SHP77 (cell line): ENCODE measurements around the gene PMEPA1.
"Not testable (repeated sequence)": the region's sequence is repeated elsewhere in the genome, so short reads cannot be mapped to it uniquely, and the experiment has no call there.

Experiments used
- DNase-seq, 2 experiments: peaks; one replicate each; lab custom pipeline; 2025; lab: John Stamatoyannopoulos, UW

The PMEPA1 gene

DNA sequence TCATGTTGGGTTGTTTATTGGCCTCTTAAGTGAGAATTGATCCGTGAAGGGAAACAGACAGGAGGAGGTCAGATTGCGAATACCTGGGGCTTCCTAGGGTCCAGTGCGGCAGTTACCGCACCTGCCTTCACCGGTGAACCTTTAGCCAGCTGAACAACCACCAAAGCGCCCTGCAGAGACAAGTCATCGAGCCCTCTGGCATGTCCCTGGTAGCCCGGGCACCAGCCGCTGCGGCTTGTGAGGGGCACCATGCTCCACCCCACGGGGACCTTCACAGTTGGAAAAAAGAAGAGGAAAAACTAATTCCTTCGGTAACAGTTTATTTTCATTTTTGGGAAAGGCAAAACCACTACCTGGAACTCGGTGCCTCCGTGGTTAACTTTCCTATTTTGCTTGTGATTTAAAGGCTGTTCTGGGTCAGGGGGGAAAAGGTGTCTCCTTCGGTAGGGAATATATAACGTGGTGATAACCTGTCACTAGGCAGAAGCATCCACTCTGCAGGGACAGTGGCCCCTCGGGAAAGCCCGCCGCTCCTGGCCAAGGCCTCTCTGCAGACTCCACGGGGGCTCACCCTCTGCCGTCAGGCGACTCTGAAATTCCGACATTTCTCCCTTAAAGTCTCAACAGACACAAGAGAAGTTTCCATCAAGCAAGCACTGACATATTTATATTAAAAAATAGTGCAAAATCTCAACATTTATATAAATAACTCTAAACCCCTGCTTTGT is 58.9 kb downstream of the PMEPA1 start:
- DNase-seq, result peak in 1 of 2 experiments; percentile 25

DNA sequence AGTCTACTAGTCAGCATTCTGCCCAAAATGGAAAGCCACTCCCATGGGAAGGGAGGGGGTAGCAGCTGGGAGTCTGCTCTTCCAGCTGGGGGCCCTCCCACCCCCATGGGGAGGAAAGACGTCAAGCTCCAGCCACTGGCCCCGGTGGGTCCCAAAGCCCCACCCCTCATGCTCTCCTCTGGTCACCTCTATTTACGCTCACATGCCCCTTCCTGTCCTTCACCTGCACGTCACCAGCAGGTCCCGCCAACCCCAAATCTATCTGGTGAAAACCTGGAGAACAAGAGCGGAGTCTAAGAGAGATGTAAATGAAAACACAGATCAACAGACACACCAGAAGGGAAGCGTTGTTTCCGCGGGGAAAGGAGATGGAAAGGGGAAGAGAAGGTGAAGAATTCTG is 59.5 kb downstream of the PMEPA1 start:
- DNase-seq, result no peak

DNA sequence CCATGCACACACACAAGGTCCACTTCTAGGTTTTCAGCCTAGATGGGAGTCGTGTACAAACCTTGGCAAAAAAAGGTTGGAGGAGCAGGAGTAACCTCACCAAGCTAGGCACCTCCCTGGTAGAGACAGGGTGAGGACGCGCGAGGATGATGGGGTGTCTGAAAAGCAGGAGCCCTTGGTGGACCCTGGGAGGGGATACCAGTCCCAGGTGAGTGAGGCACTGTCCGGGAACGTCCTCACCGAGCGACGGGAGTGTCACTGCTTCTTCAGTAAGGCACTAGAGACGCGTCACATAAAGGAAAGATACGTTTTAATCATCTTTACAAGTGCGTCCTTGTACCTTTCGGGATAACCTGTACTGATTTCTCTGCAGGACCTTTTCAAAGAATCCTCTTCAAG is 60.2 kb downstream of the PMEPA1 start:
- DNase-seq, result no peak

DNA sequence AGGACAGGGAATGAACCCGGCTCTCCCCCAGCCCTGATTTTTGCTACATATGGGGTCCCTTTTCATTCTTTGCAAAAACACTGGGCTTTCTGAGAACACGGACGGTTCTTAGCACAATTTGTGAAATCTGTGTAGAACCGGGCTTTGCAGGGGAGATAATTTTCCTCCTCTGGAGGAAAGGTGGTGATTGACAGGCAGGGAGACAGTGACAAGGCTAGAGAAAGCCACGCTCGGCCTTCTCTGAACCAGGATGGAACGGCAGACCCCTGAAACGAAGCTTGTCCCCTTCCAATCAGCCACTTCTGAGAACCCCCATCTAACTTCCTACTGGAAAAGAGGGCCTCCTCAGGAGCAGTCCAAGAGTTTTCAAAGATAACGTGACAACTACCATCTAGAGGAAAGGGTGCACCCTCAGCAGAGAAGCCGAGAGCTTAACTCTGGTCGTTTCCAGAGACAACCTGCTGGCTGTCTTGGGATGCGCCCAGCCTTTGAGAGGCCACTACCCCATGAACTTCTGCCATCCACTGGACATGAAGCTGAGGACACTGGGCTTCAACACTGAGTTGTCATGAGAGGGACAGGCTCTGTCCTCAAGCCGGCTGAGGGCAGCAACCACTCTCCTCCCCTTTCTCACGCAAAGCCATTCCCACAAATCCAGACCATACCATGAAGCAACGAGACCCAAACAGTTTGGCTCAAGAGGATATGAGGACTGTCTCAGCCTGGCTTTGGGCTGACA is 60.8 kb downstream of the PMEPA1 start:
- DNase-seq, result no peak

DNA sequence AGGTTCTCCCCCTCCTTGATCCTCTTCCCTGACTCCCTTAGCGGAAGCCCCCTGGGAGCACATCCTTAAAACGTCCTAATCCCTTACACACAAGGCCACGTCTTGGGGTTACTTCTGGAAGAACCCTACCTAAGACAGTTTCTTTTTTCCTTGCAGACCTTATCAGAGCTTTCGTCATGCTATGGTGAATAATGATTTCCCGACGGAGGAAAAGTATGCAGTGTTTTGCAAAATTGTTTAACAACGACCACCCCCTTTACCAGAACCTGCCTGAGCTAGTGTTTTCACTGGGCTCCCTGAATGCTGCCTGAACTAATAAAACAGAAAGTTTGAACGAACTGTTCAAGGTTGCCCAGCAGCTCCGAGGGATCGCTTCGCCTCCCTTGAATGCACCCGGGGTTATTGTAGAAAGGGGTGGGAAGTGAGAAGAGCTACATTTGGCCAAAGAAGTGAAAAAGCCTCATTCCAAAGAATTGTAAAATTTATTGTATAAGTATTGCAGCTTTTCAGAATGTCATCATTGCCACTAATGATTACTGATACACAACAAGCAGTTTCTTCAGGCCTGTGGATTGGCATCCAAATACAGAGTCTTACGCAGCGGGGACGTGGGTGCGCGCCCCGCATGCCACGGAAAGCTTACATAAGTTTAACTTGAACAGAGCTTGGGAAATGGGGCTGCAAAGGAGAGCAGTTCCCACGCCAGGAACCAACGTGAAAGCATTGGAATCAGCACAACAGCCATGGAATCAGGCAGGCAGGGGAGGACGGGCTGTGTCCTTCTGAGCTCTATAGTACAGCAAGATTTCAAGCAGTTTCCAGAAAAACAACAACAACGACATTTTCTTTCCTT is 61.7 kb downstream of the PMEPA1 start:
- DNase-seq, result no peak

DNA sequence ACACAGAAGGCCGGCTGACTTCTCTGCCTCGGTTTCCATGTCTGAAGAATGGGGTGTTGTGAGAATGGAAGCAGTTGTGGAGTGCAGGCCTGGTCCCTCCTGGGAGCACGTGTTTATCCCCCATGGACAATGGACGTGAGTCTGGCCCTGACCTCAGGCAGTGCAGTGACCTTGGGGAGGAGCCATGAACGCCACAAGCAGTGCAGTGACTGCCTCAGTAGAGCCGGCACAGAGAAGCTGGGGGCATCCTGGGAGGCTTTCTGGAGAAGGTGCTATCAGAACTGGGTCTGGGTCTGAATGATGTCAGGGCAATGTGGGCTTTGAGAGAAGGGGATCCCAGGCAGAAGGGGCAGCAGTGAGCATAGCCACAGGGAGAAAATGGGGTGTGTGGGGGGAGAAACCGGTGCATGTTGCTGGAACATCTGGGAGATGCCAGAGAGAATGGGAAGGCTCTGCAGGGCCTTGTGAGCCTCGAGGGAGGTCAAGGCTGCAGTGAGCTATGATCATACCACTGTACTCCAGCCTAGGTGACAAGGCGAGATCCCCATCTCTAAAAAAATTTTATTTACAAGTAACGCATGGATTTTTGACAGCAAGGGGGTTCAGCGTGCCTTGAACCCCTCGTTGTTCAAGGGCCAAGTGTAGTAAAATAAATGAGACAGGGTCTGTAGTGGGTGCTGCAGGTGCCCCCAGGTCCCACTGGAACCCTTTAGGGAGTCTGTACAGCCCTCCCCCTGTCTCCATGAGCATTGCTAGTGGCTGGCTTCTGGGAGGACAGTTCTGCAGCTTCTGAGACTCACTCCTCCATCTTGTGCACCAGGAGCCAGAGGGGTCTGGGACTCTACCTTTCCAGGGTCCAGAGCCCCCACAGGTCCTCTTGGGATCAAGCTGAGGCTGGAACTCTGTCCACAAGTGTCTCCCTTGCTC is 62.5 kb downstream of the PMEPA1 start:
- DNase-seq, result no peak

DNA sequence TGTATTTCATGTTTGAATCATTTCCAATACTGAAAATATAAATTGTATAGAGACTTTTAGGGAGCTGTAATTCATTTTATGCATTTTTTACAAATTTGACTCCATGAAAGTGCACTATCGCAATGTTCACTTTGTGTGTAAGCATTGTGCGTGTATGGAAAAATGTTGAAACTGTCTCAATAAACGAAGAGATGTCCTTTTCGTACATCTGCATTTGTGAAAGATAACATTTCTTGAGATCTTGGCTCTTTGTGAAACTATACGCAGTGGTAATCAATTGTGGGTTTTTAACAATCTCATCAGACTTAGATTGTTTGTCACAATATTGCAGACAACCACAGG is 70.9 kb downstream of the PMEPA1 start:
- no peak for DNase-seq

DNA sequence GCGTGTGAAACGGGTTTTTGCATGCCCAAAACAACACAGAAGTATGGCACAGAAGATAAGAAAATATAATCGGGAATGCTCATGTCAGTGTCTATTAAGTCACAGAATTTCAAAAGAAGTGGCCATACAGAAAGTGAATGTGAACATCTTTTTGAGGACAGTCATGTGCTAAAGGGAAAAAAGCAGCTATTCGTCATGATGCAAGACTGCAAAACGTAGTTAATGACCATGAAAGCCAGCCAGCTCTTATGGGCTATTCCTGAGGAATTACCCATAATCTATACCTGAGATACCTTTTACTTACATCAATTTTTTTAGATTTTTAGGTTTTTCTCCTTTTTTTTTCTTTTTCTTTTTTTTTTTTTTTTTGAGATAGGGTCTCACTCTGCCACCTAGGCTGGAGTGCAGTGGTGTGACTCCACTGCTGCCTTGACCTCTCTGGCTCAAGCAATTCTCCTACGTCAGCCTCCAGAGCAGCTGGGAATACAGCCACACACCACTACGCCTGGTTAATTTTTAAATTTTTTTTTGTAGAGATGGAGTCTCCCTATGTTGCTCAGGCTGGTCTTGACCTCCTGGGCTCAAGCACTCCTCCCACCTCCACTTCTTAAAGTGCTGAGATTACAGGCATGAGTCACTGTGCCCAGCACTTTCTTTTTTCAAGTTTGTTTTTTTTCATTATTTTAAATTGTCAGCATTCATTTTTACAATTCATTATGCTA is 71.5 kb downstream of the PMEPA1 start:
- no peak for DNase-seq

DNA sequence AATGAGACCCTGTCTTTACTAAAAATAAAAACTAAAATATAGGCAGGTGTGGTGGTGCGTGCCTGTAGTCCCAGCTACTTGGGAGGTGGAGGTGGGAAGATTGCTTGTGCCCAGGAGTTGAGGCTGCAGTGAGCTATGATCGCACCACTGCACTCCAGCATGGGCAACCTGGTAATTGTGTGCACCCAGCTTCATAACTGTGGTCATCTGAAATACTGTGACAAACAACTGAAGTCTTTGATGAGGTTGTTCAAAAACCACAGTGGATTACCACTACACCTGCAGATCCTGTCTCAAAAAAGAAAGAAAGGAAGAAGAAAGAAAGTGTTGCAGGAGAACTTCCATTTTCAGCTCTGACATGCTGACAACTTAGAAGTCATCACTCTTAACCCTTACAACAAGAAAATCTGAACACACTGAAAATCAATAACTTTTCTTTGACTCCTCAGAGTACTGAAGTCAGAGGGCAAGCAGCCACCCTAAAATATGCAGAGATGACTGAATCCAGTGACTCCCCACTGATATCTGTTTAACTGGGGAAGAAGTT is 75.8 kb downstream of the PMEPA1 start:
- no peak for DNase-seq

DNA sequence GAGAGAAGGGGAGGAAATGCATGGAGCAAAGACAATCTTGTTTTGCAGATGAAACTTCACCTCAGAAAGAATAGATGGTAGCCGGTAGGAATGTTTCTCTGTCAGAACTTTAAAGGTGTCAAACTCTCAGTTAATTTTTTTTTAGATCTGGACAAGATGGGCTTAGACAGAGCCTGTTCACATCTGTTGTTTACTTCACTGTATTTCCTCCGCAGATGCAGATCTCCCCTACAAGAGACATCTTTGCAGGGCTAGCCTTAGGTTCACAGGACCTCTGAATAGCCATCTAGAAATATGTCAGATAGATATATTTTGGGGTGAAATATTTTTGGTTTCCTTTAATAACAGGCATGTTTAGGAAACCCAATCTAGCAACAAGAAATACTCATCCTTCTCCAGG is 77.5 kb downstream of the PMEPA1 start:
- DNase-seq, result no peak

DNA sequence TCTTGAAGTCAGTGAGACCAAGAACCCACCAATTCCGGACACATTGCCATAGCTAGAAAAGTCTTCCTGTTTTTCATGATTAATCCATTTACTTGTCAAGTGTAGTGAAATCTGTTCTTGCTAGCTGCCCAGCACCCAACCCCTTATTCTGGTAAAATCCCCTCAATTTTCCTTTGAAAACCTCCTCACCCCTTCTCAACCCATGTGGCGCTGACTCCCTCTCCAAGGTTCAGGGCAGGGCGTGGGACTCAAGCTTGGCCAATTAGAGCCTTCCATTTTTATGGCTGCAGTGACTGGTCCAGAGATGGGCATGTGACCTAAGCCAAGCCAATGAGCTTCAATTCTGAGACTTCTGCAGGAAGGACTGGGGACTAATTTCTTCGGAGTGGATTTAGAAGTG is 79.8 kb downstream of the PMEPA1 start:
- no peak for DNase-seq

DNA sequence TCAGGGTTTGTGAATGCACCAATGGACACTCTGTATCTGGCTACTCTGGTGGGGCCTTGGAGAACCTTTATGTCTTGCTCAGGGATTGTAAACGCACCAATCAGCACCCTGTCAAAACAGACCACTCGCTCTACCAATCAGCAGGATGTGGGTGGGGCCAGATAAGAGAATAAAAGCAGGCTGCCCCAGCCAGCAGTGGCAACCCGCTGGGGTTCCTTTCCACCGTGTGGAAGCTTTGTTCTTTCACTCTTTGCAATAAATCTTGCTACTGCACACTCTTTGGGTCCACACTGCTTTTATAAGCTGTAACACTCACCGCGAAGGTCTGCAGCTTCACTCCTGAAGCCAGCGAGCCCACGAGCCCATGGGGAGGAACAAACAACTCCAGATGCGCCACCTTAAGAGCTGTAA is 80.3 kb downstream of the PMEPA1 start:
- not testable (repeated sequence) for DNase-seq

DNA sequence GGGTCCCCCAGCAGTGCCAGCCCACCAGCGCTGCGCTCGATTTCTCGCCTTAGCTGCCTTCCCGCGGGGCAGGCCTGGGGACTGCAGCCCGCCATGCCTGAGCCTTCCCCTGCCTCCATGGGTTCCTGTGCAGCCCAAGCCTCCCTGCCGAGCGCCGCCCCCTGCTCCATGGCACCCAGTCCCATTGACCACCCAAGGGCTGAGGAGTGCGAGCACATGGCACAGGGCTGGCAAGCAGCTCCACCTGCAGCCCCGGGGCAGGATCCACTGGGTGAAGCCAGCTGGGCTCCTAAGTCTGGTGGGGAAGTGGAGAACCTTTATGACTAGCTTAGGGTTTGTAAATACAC is 80.9 kb downstream of the PMEPA1 start:
- not testable (repeated sequence) for DNase-seq

DNA sequence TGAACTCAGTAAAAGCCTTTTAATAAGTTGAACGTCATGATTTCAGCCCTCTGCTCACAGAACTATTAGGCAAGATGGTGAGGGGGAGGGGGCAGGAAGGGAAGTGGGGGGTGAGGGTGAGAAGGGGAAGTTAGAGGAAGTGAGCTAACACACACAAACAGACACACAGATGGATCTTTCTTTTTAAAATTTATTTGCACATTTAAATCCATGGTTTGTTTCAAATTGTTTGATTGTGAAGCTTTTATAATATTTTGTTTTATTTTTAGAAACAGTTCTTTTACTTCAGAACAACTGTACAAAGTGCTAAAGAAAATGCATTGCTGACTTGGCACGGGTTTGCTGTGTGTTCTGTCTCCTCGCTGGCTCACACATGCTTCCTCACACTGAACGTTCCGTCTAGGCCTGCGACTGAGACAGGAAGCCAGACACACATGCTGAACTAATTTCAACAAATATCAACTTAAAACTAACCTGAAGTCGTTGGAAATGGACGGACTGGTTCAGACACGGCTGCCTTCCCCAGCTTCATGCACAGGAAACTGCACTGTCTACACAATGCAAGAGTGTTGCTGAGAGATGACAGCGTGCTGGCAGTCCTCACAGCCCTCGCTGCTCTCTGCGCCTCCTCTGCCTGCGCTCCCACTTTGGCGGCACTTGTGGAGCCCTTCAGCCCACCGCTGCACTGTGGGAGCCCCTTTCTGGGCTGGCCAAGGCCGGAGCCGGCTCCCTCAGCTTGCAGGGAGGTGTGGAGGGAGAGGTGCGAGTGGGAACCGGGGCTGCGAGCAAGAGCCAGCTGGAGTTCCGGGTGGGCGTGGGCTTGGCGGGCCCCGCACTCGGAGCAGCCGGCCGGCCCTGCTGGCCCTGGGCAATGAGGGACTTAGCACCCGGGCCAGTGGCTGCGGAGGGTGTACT is 81.5 kb downstream of the PMEPA1 start:
- DNase-seq, result no peak

DNA sequence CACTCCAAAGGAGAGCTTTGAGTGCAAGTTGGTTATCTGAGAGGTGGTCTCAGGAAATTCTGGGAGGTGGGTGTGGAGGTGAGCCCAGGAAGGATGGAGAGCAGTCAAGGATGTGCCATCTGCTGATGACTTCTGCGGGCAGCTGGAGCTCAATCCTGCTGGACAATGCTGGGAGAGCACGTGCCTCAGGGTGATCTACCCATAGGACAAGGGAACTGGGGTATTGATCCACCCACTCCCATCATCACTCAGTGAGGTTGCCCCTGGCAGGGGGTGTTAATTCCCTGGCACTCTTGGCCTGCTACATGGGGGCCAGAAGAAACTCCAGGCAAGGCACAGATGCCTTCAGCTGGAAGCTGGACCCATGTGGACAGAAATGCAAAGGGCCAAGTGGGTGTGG is 82.5 kb downstream of the PMEPA1 start:
- no peak for DNase-seq

DNA sequence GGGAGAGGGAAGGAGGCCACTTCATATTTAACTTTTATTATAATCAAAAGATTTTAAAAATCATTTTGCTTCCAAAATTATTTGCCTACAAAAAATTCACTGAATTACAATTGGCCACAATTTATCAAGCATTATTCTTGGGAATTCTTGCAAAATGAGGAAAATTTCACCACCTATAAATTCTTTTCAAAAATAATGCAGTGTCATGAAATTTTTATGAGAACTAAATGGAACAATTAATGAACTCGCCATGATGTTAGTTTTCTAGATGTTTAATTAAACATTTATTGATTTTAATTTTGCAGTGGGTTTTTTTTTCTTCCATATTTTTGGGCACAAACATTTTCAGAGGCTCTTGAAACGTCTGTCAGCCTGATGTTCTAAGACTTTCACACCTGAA is 83.8 kb downstream of the PMEPA1 start:
- DNase-seq, result no peak

DNA sequence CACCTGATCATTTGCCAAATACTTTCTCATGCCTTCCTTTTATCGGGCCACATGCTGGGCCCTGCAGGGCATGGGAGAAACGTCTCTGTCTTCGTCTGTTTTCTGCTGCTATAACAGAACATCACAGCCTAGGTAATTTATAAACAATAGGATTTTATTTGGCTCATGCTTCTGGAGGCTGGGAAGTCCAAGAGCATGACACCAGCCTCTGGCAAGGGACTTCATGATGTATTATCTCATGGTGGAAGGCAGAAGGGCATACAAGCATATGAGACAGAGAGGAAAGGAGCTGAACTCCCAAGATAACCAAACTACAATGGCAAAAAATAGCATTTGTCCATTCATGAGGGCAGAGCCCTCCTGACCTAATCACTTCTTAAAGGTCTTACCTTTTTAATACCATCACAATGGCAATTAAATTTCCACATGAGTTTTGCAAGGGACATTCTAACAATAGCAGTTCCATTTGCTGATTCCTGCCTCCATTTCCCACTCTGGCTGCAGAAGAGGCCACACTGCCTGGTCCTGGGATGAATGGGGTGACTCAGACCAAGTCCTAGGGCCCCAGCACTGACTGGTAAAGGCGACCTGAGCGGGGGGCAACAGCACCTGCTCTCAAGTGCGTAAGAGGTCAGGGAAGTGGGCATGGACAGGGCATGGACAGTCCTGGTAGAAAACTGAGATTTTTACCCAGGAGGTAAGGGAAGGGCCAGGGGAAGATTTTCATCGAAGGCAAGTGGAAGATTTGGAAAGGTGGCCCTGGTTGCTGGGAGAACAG is 84.4 kb downstream of the PMEPA1 start:
- DNase-seq, result no peak

DNA sequence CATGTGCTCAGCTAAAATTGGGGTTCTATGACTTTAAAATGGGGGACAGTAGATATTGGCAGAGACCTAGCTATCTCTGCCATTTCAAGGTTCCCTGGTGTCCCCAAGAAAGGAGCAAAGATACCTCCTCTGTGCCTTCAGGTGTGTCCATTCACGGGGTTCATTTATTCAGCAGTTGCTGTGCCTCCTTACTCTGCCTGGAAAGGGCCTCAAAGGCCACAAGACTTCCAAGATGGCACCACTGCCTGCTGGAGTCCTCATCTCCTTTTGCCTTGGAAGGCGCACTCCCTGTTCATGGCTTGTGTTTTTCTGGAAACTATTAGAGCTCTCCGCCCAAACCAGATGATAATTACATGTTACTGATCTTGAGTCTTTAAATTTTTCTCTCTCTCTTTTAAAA is 85.7 kb downstream of the PMEPA1 start:
- no peak for DNase-seq
